Body of pancreas (tissue), 4 donors: Measurements from ENCODE around the gene SHISA4.

ENCODE experiments used
- CTCF ChIP-seq, 7 experiments: fragments of 450-650 bp in 4 of 7; fragments of 200-600 bp in 3 of 7; sonication (generic) in 3 of 7; IDR thresholded peaks; one replicate each; pipeline ENCODE4 v1.5.1; 2016 to 2019; ENCODE audit warnings: antibody characterized with exemption in 7 of 7
- POLR2A ChIP-seq, 3 donors: fragments of 450-650 bp; IDR thresholded peaks; one replicate each; pipeline ENCODE4 v1.6.1; 2016; ENCODE audit warnings: antibody characterized with exemption in 3 of 3, mild to moderate bottlenecking in 2 of 3

DNA sequence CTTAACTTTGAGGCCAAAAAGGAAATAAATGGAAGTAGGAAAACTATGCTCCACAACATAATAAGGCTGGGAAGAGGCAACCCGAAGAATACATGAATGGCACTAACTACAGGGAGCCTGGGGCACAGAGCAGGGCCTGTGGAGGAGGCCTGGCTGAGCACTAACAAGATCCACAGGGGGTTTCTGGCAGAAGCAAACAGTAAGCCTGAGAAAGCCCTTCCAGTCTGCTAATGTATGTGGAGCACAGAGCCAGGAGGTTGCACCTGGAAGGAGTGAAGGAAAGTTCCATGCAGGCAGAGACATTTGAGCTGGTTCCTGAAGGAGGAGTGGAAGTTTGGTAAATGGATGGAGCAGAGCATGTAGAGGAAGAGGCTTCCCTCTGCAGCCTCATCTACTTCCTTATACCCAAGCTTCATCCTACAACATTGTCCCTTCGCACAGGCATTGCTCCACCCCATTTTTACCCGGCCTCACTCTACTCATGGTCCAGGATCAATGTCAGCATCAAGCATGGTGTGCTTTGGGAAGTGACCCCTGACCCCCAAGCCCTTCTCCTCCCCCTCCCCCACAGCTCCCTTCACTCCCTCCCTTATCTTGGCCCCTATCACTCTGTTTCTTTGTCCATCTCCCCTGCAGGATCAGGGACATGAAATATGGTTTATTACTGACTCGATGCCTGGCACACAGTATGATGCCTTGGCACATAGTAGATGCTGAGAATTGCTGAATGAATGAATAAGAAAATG, 23.3 kb downstream of the SHISA4 start:
- TF ChIP-seq CTCF (IDR thresholded peaks at IDR 0.05) (no peak), POLR2A (IDR thresholded peaks at IDR 0.05) (no peak)
